HepG2 (cell line): ENCODE data around the gene C5orf34. TPM values are rescaled to one million over a fixed set of nuclear protein-coding genes. Genes with fewer than 3 reads are reported as not detected.
A peak's percentile ranks its signal among the peaks of the same experiment; 100 is the strongest.

Experiments used
- BATF2 ChIP-seq: sonication (generic); formaldehyde crosslinking; IDR thresholded peaks from 2 replicates; pipeline ENCODE4 v1.8.0; 2022; ENCODE audit warnings: mild to moderate bottlenecking, missing genetic modification reagents, moderate library complexity
- BRCA1 ChIP-seq: sonication (generic); formaldehyde crosslinking; IDR thresholded peaks from 2 replicates; pipeline ENCODE4 v1.4.0; 2020; ENCODE audit warnings: missing genetic modification reagents
- BRF2 ChIP-seq: sonication (generic); formaldehyde crosslinking; IDR thresholded peaks from 2 replicates; pipeline ENCODE4 v1.8.1; 2022; ENCODE audit warnings: mild to moderate bottlenecking, missing genetic modification reagents
- CC2D1A ChIP-seq: sonication (generic); formaldehyde crosslinking; IDR thresholded peaks from 2 replicates; pipeline ENCODE4 v1.8.1; 2023; ENCODE audit warnings: mild to moderate bottlenecking, missing genetic modification reagents
- DR1 ChIP-seq: sonication (generic); formaldehyde crosslinking; IDR thresholded peaks from 2 replicates; pipeline ENCODE4 v1.8.0; 2021; ENCODE audit warnings: mild to moderate bottlenecking, missing genetic modification reagents, inconsistent platforms
- ELF1 ChIP-seq: sonication (generic); formaldehyde crosslinking; IDR thresholded peaks from 2 replicates; pipeline ENCODE4 v1.4.0; 2020; ENCODE audit warnings: missing genetic modification reagents
- GMEB2 ChIP-seq: IDR thresholded peaks from 2 replicates; pipeline ENCODE4 v1.6.1; 2016; ENCODE audit warnings: missing biosample characterization, missing genetic modification reagents, low read depth
- NFRKB ChIP-seq: fragments of 450-650 bp; IDR thresholded peaks from 2 replicates; pipeline ENCODE4 v1.6.1; 2017
- PHB2 ChIP-seq: fragments of 450-650 bp; IDR thresholded peaks from 2 replicates; pipeline ENCODE4 v1.6.1; 2018; ENCODE audit not compliant: partially characterized antibody
- PTBP1 ChIP-seq: fragments of 200-400 bp; formaldehyde crosslinking; IDR thresholded peaks from 2 replicates; pipeline ENCODE4 v1.6.1; 2018; ENCODE audit warnings: low read length, low read depth; ENCODE audit not compliant: poor library complexity, severe bottlenecking
- RCOR2 ChIP-seq: IDR thresholded peaks from 2 replicates; pipeline ENCODE4 v1.6.1; 2016; ENCODE audit warnings: missing biosample characterization, missing genetic modification reagents
- USF2 ChIP-seq, 2 experiments: sonication (generic) in 1 of 2; formaldehyde crosslinking in 1 of 2; IDR thresholded peaks; 2 replicates each; pipeline versions ENCODE4 v1.5.1 to v1.6.1; 2011 to 2020; ENCODE audit warnings: borderline replicate concordance in 1 of 2, low read depth in 1 of 2, low read length in 1 of 2, mild to moderate bottlenecking in 1 of 2, missing genetic modification reagents in 1 of 2, moderate library complexity in 1 of 2
- ZBTB46 ChIP-seq: sonication (generic); formaldehyde crosslinking; IDR thresholded peaks from 2 replicates; pipeline ENCODE4 v1.4.0; 2020; ENCODE audit warnings: mild to moderate bottlenecking, missing genetic modification reagents, borderline replicate concordance
- ZNF468 ChIP-seq: sonication (generic); formaldehyde crosslinking; IDR thresholded peaks from 2 replicates; pipeline ENCODE4 v1.8.0; 2022; ENCODE audit warnings: mild to moderate bottlenecking, moderate library complexity, missing genetic modification reagents
- ZNF549 ChIP-seq: sonication (generic); formaldehyde crosslinking; IDR thresholded peaks from 2 replicates; pipeline ENCODE4 v1.5.0; 2020; ENCODE audit warnings: missing genetic modification reagents
- ZNF775 ChIP-seq: sonication (generic); formaldehyde crosslinking; IDR thresholded peaks from 2 replicates; pipeline ENCODE4 v1.4.0; 2020; ENCODE audit warnings: missing genetic modification reagents, mild to moderate bottlenecking, moderate library complexity, borderline replicate concordance
- ZSCAN22 ChIP-seq: sonication (generic); formaldehyde crosslinking; IDR thresholded peaks from 2 replicates; pipeline ENCODE4 v1.4.0; 2020; ENCODE audit warnings: mild to moderate bottlenecking, missing genetic modification reagents
- polyA plus RNA-seq, 8 experiments: library from polyadenylated mRNA; depleted of rRNA in 3 of 8; stranded (reverse) in 7 of 8; unstranded in 1 of 8; fragments of >200 nt; fragmentation: Illumina TruSeq in 4 of 8; extraction: Trizol in 4 of 8; gene quantifications; 2 replicates each; pipeline versions ENCODE4 v1.2.1 to v1.2.3, GENCODE V29; 2011 to 2016; ENCODE audit warnings: low read depth in 4 of 8, missing spikeins in 1 of 8, mixed read lengths in 1 of 8; ENCODE audit not compliant: insufficient read depth in 1 of 8
- total RNA-seq, 5 experiments: library from RNA; depleted of rRNA; stranded (reverse); fragments of >200 nt; fragmentation: Illumina TruSeq; extraction: Trizol; gene quantifications; 2 replicates each; pipeline ENCODE4 v1.2.3, GENCODE V29; 2016; ENCODE audit warnings: low read depth in 1 of 5
- TF ChIP-seq, protein P1 (sequence below): sonication (generic); formaldehyde crosslinking; IDR thresholded peaks from 2 replicates; pipeline ENCODE4 v1.8.1; 2023; ENCODE audit warnings: mild to moderate bottlenecking, missing genetic modification reagents
- TF ChIP-seq, protein P2 (sequence below): IDR thresholded peaks from 2 replicates; pipeline ENCODE4 v1.6.1; 2016

Gene C5orf34
- total and polyA plus RNA-seq, 2 of the 13 experiments (the other 11 are each of a cell fraction or from before 2014, with no cell fraction given): 3.2 to 6.4 TPM

DNA sequence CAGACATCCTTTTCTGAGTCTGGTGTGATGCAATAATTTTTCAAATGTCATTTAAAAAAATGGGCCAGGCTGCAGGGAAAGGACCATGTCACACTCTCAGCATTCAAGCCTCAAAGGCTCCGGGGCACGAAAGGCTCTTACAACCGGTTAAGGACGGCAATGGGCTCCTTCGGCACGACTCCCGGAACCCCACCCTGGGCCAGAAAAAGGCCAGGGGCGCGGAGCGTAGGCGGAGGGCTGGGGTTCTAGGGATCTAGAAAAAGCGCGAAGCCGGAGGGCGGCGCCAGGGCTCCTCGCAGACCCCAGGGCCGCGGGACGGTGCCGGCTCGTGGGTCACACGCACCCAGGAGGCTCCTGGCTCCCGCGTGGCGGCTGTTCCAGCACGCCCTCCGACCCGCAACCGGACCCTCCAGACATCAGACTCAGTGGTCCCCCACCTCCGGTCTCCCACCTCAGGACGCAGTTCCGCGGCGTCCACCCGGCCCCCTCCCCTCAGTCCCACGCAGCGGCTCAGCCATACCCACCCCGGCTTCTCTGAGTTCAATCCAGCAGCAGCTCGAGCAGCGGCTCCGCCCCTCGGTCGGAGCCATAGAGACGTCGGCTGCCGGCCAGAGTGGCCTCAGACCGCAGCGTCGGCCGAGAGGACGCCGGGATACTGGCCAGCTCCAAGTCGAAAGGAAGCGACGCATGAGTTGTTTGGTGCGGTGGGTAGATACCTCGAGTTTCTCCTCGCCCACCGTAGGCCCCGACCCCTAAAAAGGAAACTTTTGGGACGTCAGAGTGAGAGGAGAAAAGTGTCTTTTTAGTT lies 31.4 kb downstream of the C5orf34 start, which contains the start of gene TMEM267 (continued):
- TF ChIP-seq ZBTB46 (CRISPR knock-in tag): 0 out of 2 replicates have a peak, but pooled peaks have one; percentile 55
- TF ChIP-seq ZNF468 (CRISPR knock-in tag): no peak
- 0 out of 2 replicates have a peak, but pooled peaks have one; percentile 16 for TF ChIP-seq ZNF775 (CRISPR knock-in tag)
- no peak for TF ChIP-seq RCOR2 (CRISPR knock-in tag)
- no peak for TF ChIP-seq ZNF549 (CRISPR knock-in tag)
- TF ChIP-seq BRCA1 (CRISPR knock-in tag): no peak
- TF ChIP-seq PHB2: no peak
- TF ChIP-seq NFRKB: no peak
- no peak; the same call in 1 of the 2 replicates for TF ChIP-seq ELF1 (CRISPR knock-in tag)
- TF ChIP-seq, protein P1, sequence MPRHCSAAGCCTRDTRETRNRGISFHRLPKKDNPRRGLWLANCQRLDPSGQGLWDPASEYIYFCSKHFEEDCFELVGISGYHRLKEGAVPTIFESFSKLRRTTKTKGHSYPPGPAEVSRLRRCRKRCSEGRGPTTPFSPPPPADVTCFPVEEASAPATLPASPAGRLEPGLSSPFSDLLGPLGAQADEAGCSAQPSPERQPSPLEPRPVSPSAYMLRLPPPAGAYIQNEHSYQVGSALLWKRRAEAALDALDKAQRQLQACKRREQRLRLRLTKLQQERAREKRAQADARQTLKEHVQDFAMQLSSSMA (CRISPR knock-in tag): no peak
- TF ChIP-seq BRF2: peak; percentile 60; the same call in 1 of the 2 replicates
- TF ChIP-seq GMEB2: 0 out of 2 replicates have a peak, but pooled peaks have one; percentile 30
- TF ChIP-seq DR1 (CRISPR knock-in tag): peak; percentile 75
- TF ChIP-seq, protein P2, sequence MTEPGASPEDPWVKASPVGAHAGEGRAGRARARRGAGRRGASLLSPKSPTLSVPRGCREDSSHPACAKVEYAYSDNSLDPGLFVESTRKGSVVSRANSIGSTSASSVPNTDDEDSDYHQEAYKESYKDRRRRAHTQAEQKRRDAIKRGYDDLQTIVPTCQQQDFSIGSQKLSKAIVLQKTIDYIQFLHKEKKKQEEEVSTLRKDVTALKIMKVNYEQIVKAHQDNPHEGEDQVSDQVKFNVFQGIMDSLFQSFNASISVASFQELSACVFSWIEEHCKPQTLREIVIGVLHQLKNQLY: no peak
- peak; percentile 82 for TF ChIP-seq PTBP1
- TF ChIP-seq ZSCAN22 (CRISPR knock-in tag): no peak; the same call in 1 of the 2 replicates
- peak; percentile 79; the same call in 1 of the 2 replicates for TF ChIP-seq BATF2 (CRISPR knock-in tag)
- 0 out of 2 replicates have a peak, but pooled peaks have one; percentile 17 for TF ChIP-seq CC2D1A (CRISPR knock-in tag)
- TF ChIP-seq USF2 (IDR thresholded peaks at IDR 0.05; ENCODE audit: low read depth, low read length): no peak
- TF ChIP-seq USF2 (CRISPR knock-in tag; IDR thresholded peaks at IDR 0.05; ENCODE audit: borderline replicate concordance): peak; percentile 14; the same call in 1 of the 2 replicates
